Astrocyte (in vitro differentiated cells and primary cell): ENCODE results near the gene PIWIL1.

Source experiments
- EZH2 ChIP-seq: IDR thresholded peaks from 2 replicates; pipeline ENCODE4 v1.6.1; 2012; ENCODE audit warnings: mild to moderate bottlenecking, low read length, inconsistent platforms; ENCODE audit not compliant: insufficient read depth
- TF ChIP-seq, protein P1 (sequence below): IDR thresholded peaks from 2 replicates; pipeline ENCODE4 v1.5.1; 2011; ENCODE audit warnings: low read depth, mild to moderate bottlenecking, inconsistent platforms, low read length, moderate library complexity; ENCODE audit not compliant: insufficient read depth

GRCh38 chr12:130413909-130414308 is 76.2 kb downstream of the PIWIL1 start:
- TF ChIP-seq, protein P1, sequence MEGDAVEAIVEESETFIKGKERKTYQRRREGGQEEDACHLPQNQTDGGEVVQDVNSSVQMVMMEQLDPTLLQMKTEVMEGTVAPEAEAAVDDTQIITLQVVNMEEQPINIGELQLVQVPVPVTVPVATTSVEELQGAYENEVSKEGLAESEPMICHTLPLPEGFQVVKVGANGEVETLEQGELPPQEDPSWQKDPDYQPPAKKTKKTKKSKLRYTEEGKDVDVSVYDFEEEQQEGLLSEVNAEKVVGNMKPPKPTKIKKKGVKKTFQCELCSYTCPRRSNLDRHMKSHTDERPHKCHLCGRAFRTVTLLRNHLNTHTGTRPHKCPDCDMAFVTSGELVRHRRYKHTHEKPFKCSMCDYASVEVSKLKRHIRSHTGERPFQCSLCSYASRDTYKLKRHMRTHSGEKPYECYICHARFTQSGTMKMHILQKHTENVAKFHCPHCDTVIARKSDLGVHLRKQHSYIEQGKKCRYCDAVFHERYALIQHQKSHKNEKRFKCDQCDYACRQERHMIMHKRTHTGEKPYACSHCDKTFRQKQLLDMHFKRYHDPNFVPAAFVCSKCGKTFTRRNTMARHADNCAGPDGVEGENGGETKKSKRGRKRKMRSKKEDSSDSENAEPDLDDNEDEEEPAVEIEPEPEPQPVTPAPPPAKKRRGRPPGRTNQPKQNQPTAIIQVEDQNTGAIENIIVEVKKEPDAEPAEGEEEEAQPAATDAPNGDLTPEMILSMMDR = no peak
- TF ChIP-seq EZH2 = no peak
